ENCODE data around the gene A4GALT. TPM values are rescaled to one million over a fixed set of nuclear protein-coding genes. Genes with fewer than 3 reads are reported as not detected.
A peak's percentile ranks its signal among the peaks of the same experiment; 100 is the strongest.

A4GALT gene
- total and polyA plus RNA-seq, 2 of the 13 experiments (the other 11 are each of a cell fraction or from before 2014, with no cell fraction given), result 0.09 to 1.1 TPM

- TF ChIP-seq KDM5B (CRISPR knock-in tag; IDR thresholded peaks at IDR 0.05; ENCODE audit: borderline replicate concordance) (0 out of 2 replicates have a peak, but pooled peaks have one; percentile 17), ADNP (CRISPR knock-in tag; IDR thresholded peaks at IDR 0.05) (no peak), NR2F2 (IDR thresholded peaks at IDR 0.05; ENCODE audit: borderline replicate concordance, low read depth) (no peak), TBX3 (IDR thresholded peaks at IDR 0.05; ENCODE audit: borderline replicate concordance) (no peak), MIER2 (CRISPR knock-in tag; IDR thresholded peaks at IDR 0.05) (no peak), ZNF562 (CRISPR knock-in tag; IDR thresholded peaks at IDR 0.05; ENCODE audit: borderline replicate concordance) (no peak), RAD21 (CRISPR knock-in tag; IDR thresholded peaks at IDR 0.05) (peak; percentile 55)
Observed at GRCh38 chr22:42692239-42693054, 28.2 kb downstream of the A4GALT start (continued).

- 57% methylated on average over 4 of the region's 10 CpGs for WGBS (ENCODE audit: low lambda C conversion rate)
- ChIA-PET POLR2A (interaction anchor here (0.9 kb wide), 1 partner anchor 43 kb away, joined by 3 read pairs; the partner anchor contains the start of gene CYB5R3), CTCF (ENCODE audit: low intra/inter-chr PET ratio, low total read pairs) (no interaction called here)
- TF ChIP-seq, protein P1, sequence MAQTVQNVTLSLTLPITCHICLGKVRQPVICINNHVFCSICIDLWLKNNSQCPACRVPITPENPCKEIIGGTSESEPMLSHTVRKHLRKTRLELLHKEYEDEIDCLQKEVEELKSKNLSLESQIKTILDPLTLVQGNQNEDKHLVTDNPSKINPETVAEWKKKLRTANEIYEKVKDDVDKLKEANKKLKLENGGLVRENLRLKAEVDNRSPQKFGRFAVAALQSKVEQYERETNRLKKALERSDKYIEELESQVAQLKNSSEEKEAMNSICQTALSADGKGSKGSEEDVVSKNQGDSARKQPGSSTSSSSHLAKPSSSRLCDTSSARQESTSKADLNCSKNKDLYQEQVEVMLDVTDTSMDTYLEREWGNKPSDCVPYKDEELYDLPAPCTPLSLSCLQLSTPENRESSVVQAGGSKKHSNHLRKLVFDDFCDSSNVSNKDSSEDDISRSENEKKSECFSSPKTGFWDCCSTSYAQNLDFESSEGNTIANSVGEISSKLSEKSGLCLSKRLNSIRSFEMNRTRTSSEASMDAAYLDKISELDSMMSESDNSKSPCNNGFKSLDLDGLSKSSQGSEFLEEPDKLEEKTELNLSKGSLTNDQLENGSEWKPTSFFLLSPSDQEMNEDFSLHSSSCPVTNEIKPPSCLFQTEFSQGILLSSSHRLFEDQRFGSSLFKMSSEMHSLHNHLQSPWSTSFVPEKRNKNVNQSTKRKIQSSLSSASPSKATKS (CRISPR knock-in tag; IDR thresholded peaks at IDR 0.05), result no peak
- TF ChIP-seq RFX1 (IDR thresholded peaks at IDR 0.05), result no peak
- TF ChIP-seq ISX (CRISPR knock-in tag; conservative IDR thresholded peaks at IDR 0.05), result no peak
- TF ChIP-seq ZNF17 (CRISPR knock-in tag; IDR thresholded peaks at IDR 0.05), result no peak
- TF ChIP-seq TFAP4 (IDR thresholded peaks at IDR 0.05; ENCODE audit: borderline replicate concordance, low read depth), result no peak
- Histone ChIP-seq H3K4me2 (ENCODE audit: low read depth, low read length) (no peak overlapping the region), H3K36me3 (replicated peaks in 1 of 2; ENCODE audit: control insufficient read depth in 1 of 2, insufficient read depth in 2 of 2, low read length in 2 of 2) (no peaks in the 10 kb centered on the region), H3K79me2 (ENCODE audit: insufficient read depth, low read length) (no peaks in the 10 kb centered on the region), H3K9me3 (ENCODE audit: low read length) (no peaks in the 10 kb centered on the region), H3K9ac (ENCODE audit: insufficient read depth, low read depth, low read length) (no peak overlapping the region), H3K4me1 (ENCODE audit: insufficient read depth, low read length) (peaks cover 32% of the 10 kb centered on the region), H2AFZ (ENCODE audit: low read length) (no peak overlapping the region), H3K27ac (ENCODE audit: extremely low read length, insufficient read depth, low read length) (no peak overlapping the region), H4K20me1 (ENCODE audit: insufficient read depth, low read length) (no peaks in the 10 kb centered on the region), H3K27me3 (ENCODE audit: control insufficient read depth in 1 of 2, insufficient read depth in 2 of 2, low read length in 2 of 2) (no peaks in the 10 kb centered on the region), H3K4me3 (replicated peaks in 1 of 3; ENCODE audit: insufficient read depth in 1 of 3, low read depth in 2 of 3, low read length in 3 of 3) (no peak overlapping the region)
- intact Hi-C loops (cut with micrococcal nuclease; ENCODE audit: unreplicated experiment) (no loop called here), in situ Hi-C loops (cut with HindIII; ENCODE audit: extremely low pct_ligation_motif_present, low pct_unique_long_range_greater_than_20kb) (no loop called here)
- BruUV-seq (replicated peaks), result no TSS peak
- DNase-seq (ENCODE audit: low spot score) (no peak), FAIRE-seq (no peak), ATAC-seq (no peak)
Observed at GRCh38 chr22:42691440-42691839, 29.2 kb downstream of the A4GALT start.

Measured in HepG2 (cell line).